Fibroblast of the conjunctiva (primary cell): ENCODE data around the gene BEST3.
"Not testable (repeated sequence)": the region's sequence is repeated elsewhere in the genome, so short reads cannot be mapped to it uniquely, and the experiment has no call there.

Source experiments
- DNase-seq: peaks from one replicate; pipeline ENCODE4 v3.0.0-alpha.2; 2010; ENCODE audit warnings: low read depth

BEST3 gene

GRCh38 chr12:69648476-69648875 lies 50.6 kb downstream of the BEST3 start:
- no peak for DNase-seq

- DNase-seq: no peak
Measured at GRCh38 chr12:69647178-69647577, 51.9 kb downstream of the BEST3 start.

- DNase-seq: no peak
Measured at GRCh38 chr12:69645031-69645430, 54.1 kb downstream of the BEST3 start.

- DNase-seq: no peak
Measured at GRCh38 chr12:69644511-69644910, 54.6 kb downstream of the BEST3 start.

- DNase-seq: no peak
Measured at GRCh38 chr12:69642531-69642930, 56.6 kb downstream of the BEST3 start.

GRCh38 chr12:69641546-69641945 lies 57.6 kb downstream of the BEST3 start:
- DNase-seq: no peak

GRCh38 chr12:69639400-69640016 lies 59.6 kb downstream of the BEST3 start:
- DNase-seq: peak; percentile 52

GRCh38 chr12:69633061-69633460 lies 66.0 kb downstream of the BEST3 start:
- no peak for DNase-seq

- DNase-seq: no peak
Measured at GRCh38 chr12:69630191-69630590, 68.9 kb downstream of the BEST3 start.

- DNase-seq: no peak
Measured at GRCh38 chr12:69627501-69627900, 71.6 kb downstream of the BEST3 start.

- DNase-seq: no peak
Measured at GRCh38 chr12:69623970-69624369, 75.1 kb downstream of the BEST3 start.

- DNase-seq: no peak
Measured at GRCh38 chr12:69621551-69621950, 77.6 kb downstream of the BEST3 start.

- DNase-seq: no peak
Measured at GRCh38 chr12:69620921-69621320, 78.2 kb downstream of the BEST3 start.

- DNase-seq: no peak
Measured at GRCh38 chr12:69620077-69620476, 79.0 kb downstream of the BEST3 start.

- no peak for DNase-seq
Measured at GRCh38 chr12:69619050-69619449, 80.1 kb downstream of the BEST3 start.

- no peak for DNase-seq
Measured at GRCh38 chr12:69616025-69616424, 83.1 kb downstream of the BEST3 start.

GRCh38 chr12:69613351-69613750 lies 85.8 kb downstream of the BEST3 start:
- no peak for DNase-seq

GRCh38 chr12:69610729-69611128 lies 88.4 kb downstream of the BEST3 start, which contains the start of gene LRRC10:
Gene LRRC10, minus strand, starts transcription at chr12:69610907. Its CDS starts 69 bp downstream, at chr12:69610838.
- no peak for DNase-seq

GRCh38 chr12:69610126-69610525 lies 89.0 kb downstream of the BEST3 start:
- DNase-seq: no peak

GRCh38 chr12:69608114-69608513 lies 91.0 kb downstream of the BEST3 start:
- no peak for DNase-seq

GRCh38 chr12:69604275-69604674 lies 94.8 kb downstream of the BEST3 start:
- DNase-seq: not testable (repeated sequence)
